HepG2 (cell line): Measurements from ENCODE around the gene MPV17L2. TPM values are rescaled to one million over a fixed set of nuclear protein-coding genes. Genes with fewer than 3 reads are reported as not detected.

ENCODE experiments used
- CC2D1A ChIP-seq: sonication (generic); formaldehyde crosslinking; IDR thresholded peaks from 2 replicates; pipeline ENCODE4 v1.8.1; 2023; ENCODE audit warnings: mild to moderate bottlenecking, missing genetic modification reagents
- EZH2 ChIP-seq: conservative IDR thresholded peaks from 2 replicates; pipeline ENCODE4 v1.6.1; 2012; ENCODE audit warnings: mild to moderate bottlenecking, low read depth, low read length, moderate library complexity
- HIVEP1 ChIP-seq: sonication (generic); formaldehyde crosslinking; IDR thresholded peaks from 2 replicates; pipeline ENCODE4 v1.4.0; 2020; ENCODE audit warnings: mild to moderate bottlenecking, missing genetic modification reagents
- IRF9 ChIP-seq: sonication (generic); formaldehyde crosslinking; IDR thresholded peaks from 2 replicates; pipeline ENCODE4 v1.8.0; 2022; ENCODE audit warnings: missing genetic modification reagents, mild to moderate bottlenecking, borderline replicate concordance
- NFIB ChIP-seq: sonication (generic); formaldehyde crosslinking; IDR thresholded peaks from 2 replicates; pipeline ENCODE4 v1.9.0; 2021; ENCODE audit warnings: missing genetic modification reagents, mild to moderate bottlenecking, borderline replicate concordance
- PBX3 ChIP-seq: sonication (generic); formaldehyde crosslinking; IDR thresholded peaks from 2 replicates; pipeline ENCODE4 v1.8.1; 2023; ENCODE audit warnings: missing genetic modification reagents, inconsistent platforms, borderline replicate concordance
- TFDP1 ChIP-seq: IDR thresholded peaks from 2 replicates; pipeline ENCODE4 v1.6.1; 2016; ENCODE audit warnings: missing compliant biosample characterization, missing genetic modification reagents, borderline replicate concordance
- USF2 ChIP-seq, 2 experiments: sonication (generic) in 1 of 2; formaldehyde crosslinking in 1 of 2; IDR thresholded peaks; 2 replicates each; pipeline versions ENCODE4 v1.5.1 to v1.6.1; 2011 to 2020; ENCODE audit warnings: borderline replicate concordance in 1 of 2, low read depth in 1 of 2, low read length in 1 of 2, mild to moderate bottlenecking in 1 of 2, missing genetic modification reagents in 1 of 2, moderate library complexity in 1 of 2
- ZBTB33 ChIP-seq: sonication (generic); formaldehyde crosslinking; IDR thresholded peaks from 2 replicates; pipeline ENCODE4 v1.4.0; 2020; ENCODE audit warnings: missing genetic modification reagents
- ZNF264 ChIP-seq: sonication (generic); formaldehyde crosslinking; IDR thresholded peaks from 2 replicates; pipeline ENCODE4 v1.4.0; 2020; ENCODE audit warnings: missing genetic modification reagents
- ZNF33A ChIP-seq: sonication (generic); formaldehyde crosslinking; IDR thresholded peaks from 2 replicates; pipeline ENCODE4 v1.5.1; 2020; ENCODE audit warnings: missing genetic modification reagents, mild to moderate bottlenecking, moderate library complexity, borderline replicate concordance
- ZNF687 ChIP-seq: sonication (generic); formaldehyde crosslinking; IDR thresholded peaks from 2 replicates; pipeline ENCODE4 v1.5.1; 2020; ENCODE audit warnings: mild to moderate bottlenecking, missing genetic modification reagents, moderate library complexity
- ZNF724P ChIP-seq: sonication (generic); formaldehyde crosslinking; IDR thresholded peaks from 2 replicates; pipeline ENCODE4 v1.8.0; 2022; ENCODE audit warnings: missing genetic modification reagents, borderline replicate concordance
- polyA plus RNA-seq, 8 experiments: library from polyadenylated mRNA; depleted of rRNA in 3 of 8; stranded (reverse) in 7 of 8; unstranded in 1 of 8; fragments of >200 nt; fragmentation: Illumina TruSeq in 4 of 8; extraction: Trizol in 4 of 8; gene quantifications; 2 replicates each; pipeline versions ENCODE4 v1.2.1 to v1.2.3, GENCODE V29; 2011 to 2016; ENCODE audit warnings: low read depth in 4 of 8, missing spikeins in 1 of 8, mixed read lengths in 1 of 8; ENCODE audit not compliant: insufficient read depth in 1 of 8
- total RNA-seq, 5 experiments: library from RNA; depleted of rRNA; stranded (reverse); fragments of >200 nt; fragmentation: Illumina TruSeq; extraction: Trizol; gene quantifications; 2 replicates each; pipeline ENCODE4 v1.2.3, GENCODE V29; 2016; ENCODE audit warnings: low read depth in 1 of 5

The MPV17L2 gene
- total and polyA plus RNA-seq, 2 of the 13 experiments (the other 11 are each of a cell fraction or from before 2014, with no cell fraction given) = 13.6 to 16.7 TPM

- TF ChIP-seq ZNF687 (CRISPR knock-in tag) = peak; percentile 73
- no peak for TF ChIP-seq ZNF33A (CRISPR knock-in tag)
- no peak for TF ChIP-seq EZH2
- TF ChIP-seq TFDP1 = no peak; the same call in 1 of the 2 replicates
- no peak for TF ChIP-seq ZNF264 (CRISPR knock-in tag)
- TF ChIP-seq ZBTB33 = peak; percentile 86
- TF ChIP-seq IRF9 = 0 out of 2 replicates have a peak, but pooled peaks have one; percentile 8
- TF ChIP-seq HIVEP1 (CRISPR knock-in tag) = no peak
- TF ChIP-seq ZNF724P (CRISPR knock-in tag) = 0 out of 2 replicates have a peak, but pooled peaks have one; percentile 37
- TF ChIP-seq USF2 (IDR thresholded peaks at IDR 0.05; ENCODE audit: low read depth, low read length) = peak; percentile 61; the same call in 1 of the 2 replicates
- TF ChIP-seq USF2 (CRISPR knock-in tag; IDR thresholded peaks at IDR 0.05; ENCODE audit: borderline replicate concordance) = no peak
- no peak for TF ChIP-seq PBX3 (CRISPR knock-in tag)
- no peak for TF ChIP-seq CC2D1A (CRISPR knock-in tag)
- TF ChIP-seq NFIB = no peak
These were observed 9.9 kb downstream of the MPV17L2 start (continued) for GRCh38 chr19:18202778-18203407.
